H1 (cell line): ENCODE results near the gene CRABP1.

ENCODE experiments used
- EZH2 ChIP-seq: fragments of 200-600 bp; sonication (generic); IDR thresholded peaks from 2 replicates; pipeline ENCODE4 v1.7.1; 2012; ENCODE audit warnings: low read depth, mild to moderate bottlenecking, moderate library complexity, low read length, inconsistent platforms; ENCODE audit not compliant: severe bottlenecking
- JUND ChIP-seq: IDR thresholded peaks from 2 replicates; pipeline ENCODE4 v1.6.1; 2011; ENCODE audit warnings: mild to moderate bottlenecking, improper control_type of control experiment, low read length
- TF ChIP-seq, protein P1 (sequence below): IDR thresholded peaks from 2 replicates; pipeline ENCODE4 v1.6.1; 2011; ENCODE audit warnings: low read depth, mild to moderate bottlenecking, low read length; ENCODE audit not compliant: insufficient read depth
- TF ChIP-seq, protein P2 (sequence below), 3 experiments: IDR thresholded peaks; 1 replicate in 2 of 3; 2 replicates in 1 of 3; pipeline versions ENCODE4 v1.5.1 to v1.6.1; 2011; ENCODE audit warnings: low read length in 3 of 3, mild to moderate bottlenecking in 3 of 3, inconsistent platforms in 2 of 3, low read depth in 1 of 3, moderate library complexity in 1 of 3; ENCODE audit not compliant: insufficient read depth in 1 of 3; ENCODE audit errors: control extremely low read depth in 1 of 3

DNA sequence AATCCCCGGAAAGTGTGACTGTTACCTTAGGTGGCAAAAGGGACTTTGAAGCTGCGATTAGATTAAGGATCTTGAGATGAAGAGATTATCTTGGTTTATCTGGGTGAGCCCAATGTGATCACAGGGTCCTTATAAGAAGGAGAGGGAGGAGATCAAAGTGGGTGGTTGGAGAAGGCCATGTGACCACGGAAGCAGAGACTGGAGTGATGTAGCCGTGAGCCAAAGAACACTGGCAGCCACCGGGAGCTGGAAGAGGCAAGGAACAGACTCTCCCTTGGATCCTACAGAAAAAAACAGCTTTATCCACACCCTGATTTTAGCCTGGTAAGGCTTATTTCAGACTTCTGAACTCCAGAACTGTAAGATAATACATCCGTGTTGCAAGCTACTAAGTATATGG is 29.9 kb downstream of the CRABP1 start:
- TF ChIP-seq EZH2 (no peak), JUND (no peak)
- TF ChIP-seq, protein P1, sequence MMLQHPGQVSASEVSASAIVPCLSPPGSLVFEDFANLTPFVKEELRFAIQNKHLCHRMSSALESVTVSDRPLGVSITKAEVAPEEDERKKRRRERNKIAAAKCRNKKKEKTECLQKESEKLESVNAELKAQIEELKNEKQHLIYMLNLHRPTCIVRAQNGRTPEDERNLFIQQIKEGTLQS, result no peak
- TF ChIP-seq, protein P2, sequence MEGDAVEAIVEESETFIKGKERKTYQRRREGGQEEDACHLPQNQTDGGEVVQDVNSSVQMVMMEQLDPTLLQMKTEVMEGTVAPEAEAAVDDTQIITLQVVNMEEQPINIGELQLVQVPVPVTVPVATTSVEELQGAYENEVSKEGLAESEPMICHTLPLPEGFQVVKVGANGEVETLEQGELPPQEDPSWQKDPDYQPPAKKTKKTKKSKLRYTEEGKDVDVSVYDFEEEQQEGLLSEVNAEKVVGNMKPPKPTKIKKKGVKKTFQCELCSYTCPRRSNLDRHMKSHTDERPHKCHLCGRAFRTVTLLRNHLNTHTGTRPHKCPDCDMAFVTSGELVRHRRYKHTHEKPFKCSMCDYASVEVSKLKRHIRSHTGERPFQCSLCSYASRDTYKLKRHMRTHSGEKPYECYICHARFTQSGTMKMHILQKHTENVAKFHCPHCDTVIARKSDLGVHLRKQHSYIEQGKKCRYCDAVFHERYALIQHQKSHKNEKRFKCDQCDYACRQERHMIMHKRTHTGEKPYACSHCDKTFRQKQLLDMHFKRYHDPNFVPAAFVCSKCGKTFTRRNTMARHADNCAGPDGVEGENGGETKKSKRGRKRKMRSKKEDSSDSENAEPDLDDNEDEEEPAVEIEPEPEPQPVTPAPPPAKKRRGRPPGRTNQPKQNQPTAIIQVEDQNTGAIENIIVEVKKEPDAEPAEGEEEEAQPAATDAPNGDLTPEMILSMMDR (IDR thresholded peaks at IDR 0.05; ENCODE audit: control extremely low read depth in 1 of 3, insufficient read depth in 1 of 3, low read depth in 1 of 3, low read length in 3 of 3), result no peak
